OCI-LY7 (cell line): ENCODE measurements around the gene CD6. TPM values are rescaled to one million over a fixed set of nuclear protein-coding genes. Genes with fewer than 3 reads are reported as not detected.

Experiments used
- BruUV-seq: library from RNA; stranded (reverse); fragments of 400-500 nt; replicated peaks from 2 replicates; lab custom pipeline; 2021; lab: Mats Ljungman, UMichigan
- CTCF ChIA-PET: fragments of 300-600 bp; sonication (Branson Sonifier 250); formaldehyde crosslinking; loops from one replicate; lab custom pipeline; 2022; ENCODE audit warnings: antibody characterized with exemption; ENCODE audit not compliant: unreplicated experiment; lab: Charles Lee
- POLR2A ChIA-PET: fragments of 300-600 bp; sonication (Branson Sonifier 250); formaldehyde crosslinking; loops from one replicate; lab custom pipeline; 2022; ENCODE audit warnings: antibody characterized with exemption; lab: Charles Lee
- DNase-seq: peaks from one replicate; pipeline ENCODE4 v3.0.0-alpha.2; 2015; ENCODE audit warnings: low spot score
- H2AFZ ChIP-seq: fragments of 200-600 bp; sonication (generic), shearing (Covaris generic); 2 replicates; pipeline ENCODE4 v1.6.1; 2014; ENCODE audit warnings: mild to moderate bottlenecking, antibody characterized with exemption, low read length, moderate library complexity
- H3K27ac ChIP-seq: fragments of 200-600 bp; sonication (generic); 2 replicates; pipeline ENCODE4 v1.5.1; 2014; ENCODE audit warnings: mixed run types, low read depth, mild to moderate bottlenecking, moderate library complexity, low read length, inconsistent platforms; ENCODE audit not compliant: poor library complexity, severe bottlenecking
- H3K36me3 ChIP-seq: fragments of 200-600 bp; sonication (generic); 2 replicates; pipeline ENCODE4 v1.6.1; 2014; ENCODE audit warnings: mild to moderate bottlenecking, antibody characterized with exemption, low read length, moderate library complexity, mixed read lengths; ENCODE audit not compliant: insufficient read depth
- H3K4me1 ChIP-seq: fragments of 200-600 bp; sonication (generic); 2 replicates; pipeline ENCODE4 v1.5.1; 2014; ENCODE audit warnings: mild to moderate bottlenecking, low read length; ENCODE audit not compliant: insufficient read depth, poor library complexity, severe bottlenecking
- H3K4me2 ChIP-seq: fragments of 200-600 bp; sonication (generic); 2 replicates; pipeline ENCODE4 v1.6.1; 2014; ENCODE audit warnings: mild to moderate bottlenecking, low read length
- H3K4me3 ChIP-seq: fragments of 200-600 bp; sonication (generic); 2 replicates; pipeline ENCODE4 v1.5.1; 2014; ENCODE audit warnings: mild to moderate bottlenecking, low read depth, low read length; ENCODE audit not compliant: poor library complexity, severe bottlenecking
- H3K79me2 ChIP-seq: fragments of 200-600 bp; sonication (generic); 2 replicates; pipeline ENCODE4 v1.6.1; 2016; ENCODE audit warnings: low read depth, mild to moderate bottlenecking, low read length, moderate library complexity, mixed read lengths; ENCODE audit not compliant: insufficient read depth
- H3K9me2 ChIP-seq: fragments of 200-600 bp; sonication (generic); 2 replicates; pipeline ENCODE4 v1.6.1; 2016; ENCODE audit warnings: mild to moderate bottlenecking, low read length, mixed read lengths; ENCODE audit not compliant: insufficient read depth
- H3K9me3 ChIP-seq: fragments of 200-600 bp; sonication (generic); 2 replicates; pipeline ENCODE4 v1.6.1; 2014; ENCODE audit warnings: mild to moderate bottlenecking, mixed run types, low read length, mixed read lengths
- H4K20me1 ChIP-seq: fragments of 200-600 bp; sonication (generic); 2 replicates; pipeline ENCODE4 v1.6.1; 2014; ENCODE audit warnings: mild to moderate bottlenecking, antibody characterized with exemption, low read length, moderate library complexity, mixed read lengths; ENCODE audit not compliant: insufficient read depth
- EZH2phosphoT487 ChIP-seq: fragments of 200-600 bp; sonication (generic); IDR thresholded peaks from 2 replicates; pipeline ENCODE4 v1.6.1; 2018; ENCODE audit warnings: low read depth, borderline replicate concordance, mild to moderate bottlenecking, mixed run types, antibody characterized with exemption, low read length, moderate library complexity, mixed read lengths
- intact Hi-C: fragments of 100-400 bp; cut with micrococcal nuclease; formaldehyde crosslinking; loops from one replicate; pipeline ENCODE4 v1.10.0; 2022; ENCODE audit not compliant: unreplicated experiment
- total RNA-seq, 2 experiments: library from RNA; depleted of rRNA in 1 of 2; stranded (reverse); fragments of >200 nt in 1 of 2; shearing (Covaris generic) in 1 of 2; gene quantifications; 2 replicates each; pipeline ENCODE4 v1.2.3, GENCODE V29; 2014 to 2022
- TF ChIP-seq, protein P1 (sequence below): fragments of 200-600 bp; sonication (generic); conservative IDR thresholded peaks from 2 replicates; pipeline ENCODE4 v1.5.1; 2014; ENCODE audit warnings: mild to moderate bottlenecking, antibody characterized with exemption, low read length, moderate library complexity, mixed read lengths

The CD6 gene
- total RNA-seq, 2 experiments from 2014 or later: not detected

- ChIA-PET POLR2A (interaction anchor here (0.5 to 1.4 kb wide), 4 partner anchors 33 to 1282 kb away, joined by 3 to 5 read pairs (median 4); no protein-coding TSS in a partner anchor), CTCF (interaction anchor here (1.3 kb wide), 1 partner anchor 39 kb away, joined by 5 read pairs; the partner anchor contains the start of gene TMEM109)
- H3K4me1 ChIP-seq: peaks cover 36% of the 10 kb centered on the region
- BruUV-seq: no TSS peak
- intact Hi-C loops: loop anchor here (1.0 to 10.0 kb wide), 3 partner anchors 37 to 209 kb away; partner anchors contain the start of gene VPS37C
- H2AFZ ChIP-seq: peak within 1 kb of the TSS; percentile 89
- H3K27ac ChIP-seq: peak within 1 kb of the TSS; percentile 47
- H3K9me3 ChIP-seq: no peaks in the 10 kb centered on the region
- no peaks in the 10 kb centered on the region for H3K9me2 ChIP-seq
- peak within 1 kb of the TSS; percentile 64 for H3K4me3 ChIP-seq
- TF ChIP-seq, protein P1, sequence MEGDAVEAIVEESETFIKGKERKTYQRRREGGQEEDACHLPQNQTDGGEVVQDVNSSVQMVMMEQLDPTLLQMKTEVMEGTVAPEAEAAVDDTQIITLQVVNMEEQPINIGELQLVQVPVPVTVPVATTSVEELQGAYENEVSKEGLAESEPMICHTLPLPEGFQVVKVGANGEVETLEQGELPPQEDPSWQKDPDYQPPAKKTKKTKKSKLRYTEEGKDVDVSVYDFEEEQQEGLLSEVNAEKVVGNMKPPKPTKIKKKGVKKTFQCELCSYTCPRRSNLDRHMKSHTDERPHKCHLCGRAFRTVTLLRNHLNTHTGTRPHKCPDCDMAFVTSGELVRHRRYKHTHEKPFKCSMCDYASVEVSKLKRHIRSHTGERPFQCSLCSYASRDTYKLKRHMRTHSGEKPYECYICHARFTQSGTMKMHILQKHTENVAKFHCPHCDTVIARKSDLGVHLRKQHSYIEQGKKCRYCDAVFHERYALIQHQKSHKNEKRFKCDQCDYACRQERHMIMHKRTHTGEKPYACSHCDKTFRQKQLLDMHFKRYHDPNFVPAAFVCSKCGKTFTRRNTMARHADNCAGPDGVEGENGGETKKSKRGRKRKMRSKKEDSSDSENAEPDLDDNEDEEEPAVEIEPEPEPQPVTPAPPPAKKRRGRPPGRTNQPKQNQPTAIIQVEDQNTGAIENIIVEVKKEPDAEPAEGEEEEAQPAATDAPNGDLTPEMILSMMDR: no peak
- TF ChIP-seq EZH2phosphoT487: no peak
- H3K36me3 ChIP-seq: no peaks in the 10 kb centered on the region
- peak within 1 kb of the TSS; percentile 80 for H3K4me2 ChIP-seq
- no peaks in the 10 kb centered on the region for H4K20me1 ChIP-seq
- H3K79me2 ChIP-seq: peaks cover 3% of the 10 kb centered on the region; the same call in 1 of the 2 replicates
- DNase-seq: peak; percentile 86
Observed at GRCh38 chr11:60951904-60952741, 19.4 kb upstream of the CD6 start, which contains the start of gene SLC15A3. Gene SLC15A3, minus strand, starts transcription at chr11:60952176. Its CDS starts 625 bp downstream, at chr11:60951551.

DNA sequence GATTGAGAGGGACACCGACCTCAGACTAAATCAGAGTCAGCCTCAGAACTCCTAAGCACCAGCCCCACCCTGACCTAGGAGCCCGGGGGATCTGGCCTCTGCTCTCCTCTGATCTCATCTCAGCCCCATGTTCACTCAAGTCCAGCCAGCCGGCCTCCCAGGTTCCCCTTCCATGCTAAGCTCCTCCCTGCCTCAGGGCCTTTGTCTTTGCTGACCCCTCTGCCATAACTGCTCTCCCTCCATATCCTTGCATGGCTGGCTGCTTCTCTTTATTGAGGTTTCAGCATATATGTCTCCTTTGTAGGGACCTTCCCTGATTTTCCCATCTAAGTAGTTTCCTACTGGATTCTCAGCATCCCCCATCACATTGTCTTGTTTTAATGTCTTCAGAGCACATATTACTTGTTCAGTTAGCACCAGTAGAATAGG lies 18.7 kb upstream of the CD6 start:
- ChIA-PET POLR2A (interaction anchor here (0.6 to 1.4 kb wide), 4 partner anchors 33 to 236 kb away, joined by 3 to 5 read pairs (median 4); no protein-coding TSS in a partner anchor), CTCF (interaction anchor here (1.7 kb wide), 1 partner anchor 32 kb away, joined by 3 read pairs; no protein-coding TSS in a partner anchor)
- Histone ChIP-seq H2AFZ (peak overlapping the region; percentile 89), H3K4me2 (peak overlapping the region; percentile 80), H3K27ac (peak overlapping the region; percentile 47), H3K36me3 (no peaks in the 10 kb centered on the region), H4K20me1 (no peaks in the 10 kb centered on the region), H3K4me3 (peak overlapping the region; percentile 64), H3K9me2 (no peaks in the 10 kb centered on the region), H3K9me3 (no peaks in the 10 kb centered on the region), H3K4me1 (peaks cover 36% of the 10 kb centered on the region), H3K79me2 (peaks cover 3% of the 10 kb centered on the region; the same call in 1 of the 2 replicates)
- intact Hi-C loops: loop anchor here (1.0 to 10.0 kb wide), 3 partner anchors 37 to 209 kb away; partner anchors contain the start of gene VPS37C
- DNase-seq: no peak
- no TSS peak for BruUV-seq
- TF ChIP-seq EZH2phosphoT487: no peak
- TF ChIP-seq, protein P1: no peak
